Epithelial cell of esophagus (primary cell): ENCODE measurements around the gene SRGAP3.

ENCODE experiments used
- DNase-seq: peaks from one replicate; pipeline ENCODE4 v3.0.0; 2010; ENCODE audit warnings: low read depth
- H3K4me3 ChIP-seq: 2 replicates; pipeline ENCODE4 v1.5.1; 2011; ENCODE audit warnings: mild to moderate bottlenecking, low read length, control low read depth
- CTCF ChIP-seq: IDR thresholded peaks from 2 replicates; pipeline ENCODE4 v1.5.1; 2011; ENCODE audit warnings: low read depth, mild to moderate bottlenecking, low read length, control low read depth, inconsistent platforms; ENCODE audit not compliant: insufficient read depth; ENCODE audit errors: missing control alignments

The SRGAP3 gene

DNA sequence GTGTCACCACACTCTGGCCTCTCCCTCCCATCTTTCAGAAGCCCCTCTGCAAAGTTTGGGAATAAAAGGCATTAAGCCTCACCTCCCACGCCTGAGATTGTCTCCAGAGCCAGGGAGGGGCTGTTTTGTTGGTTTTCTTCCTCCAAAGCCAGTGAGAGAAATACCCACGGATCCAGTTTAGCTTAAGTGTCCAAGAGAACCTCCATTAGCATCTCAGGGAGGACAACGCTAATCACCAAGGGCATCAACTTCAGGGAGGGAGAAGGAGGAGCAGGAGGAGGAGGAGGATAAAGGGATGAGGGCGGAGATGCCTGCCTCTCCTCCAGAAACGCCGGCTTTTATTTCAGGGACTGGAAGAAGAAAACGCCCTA lies 101.6 kb downstream of the SRGAP3 start:
- DNase-seq: no peak

DNA sequence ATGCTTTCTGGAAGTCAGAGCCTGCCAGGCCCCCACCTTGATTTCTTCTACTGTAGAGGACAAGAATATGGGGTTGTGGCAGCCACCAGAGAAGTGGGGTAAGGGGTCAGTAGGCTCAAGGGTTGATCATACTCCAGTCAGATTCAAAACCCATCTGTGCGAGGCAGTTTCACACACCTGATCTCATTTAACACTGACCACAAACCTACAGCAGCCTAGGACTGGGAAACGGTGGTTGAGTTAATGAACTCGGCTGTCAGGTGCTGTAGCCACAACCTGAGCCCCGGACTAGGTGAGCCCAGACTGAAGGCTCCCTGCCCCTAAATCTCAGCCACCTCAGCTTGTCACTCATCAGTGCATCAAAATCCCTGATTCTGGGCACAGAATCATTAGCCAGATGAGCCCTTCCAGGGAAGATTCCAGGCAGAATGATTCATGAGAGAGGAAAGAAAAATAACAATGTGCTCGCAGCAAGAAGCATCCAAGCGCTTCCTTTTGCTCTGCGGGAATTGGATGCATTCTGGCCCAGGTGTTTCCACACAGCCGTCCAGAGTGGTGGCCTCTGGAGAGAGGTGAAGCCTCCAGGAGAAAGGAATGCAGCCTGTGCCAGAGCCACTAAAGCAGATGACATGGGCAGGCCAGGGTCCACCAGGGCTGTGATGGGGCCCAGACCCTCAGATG lies 102.1 kb downstream of the SRGAP3 start:
- peak; percentile 48 for DNase-seq
- no peak for TF ChIP-seq CTCF
- no peak overlapping the region for H3K4me3 ChIP-seq

More for the DNA sequence above, 101.6 kb downstream of the SRGAP3 start:
- H3K4me3 ChIP-seq: no peak overlapping the region
- TF ChIP-seq CTCF: no peak

DNA sequence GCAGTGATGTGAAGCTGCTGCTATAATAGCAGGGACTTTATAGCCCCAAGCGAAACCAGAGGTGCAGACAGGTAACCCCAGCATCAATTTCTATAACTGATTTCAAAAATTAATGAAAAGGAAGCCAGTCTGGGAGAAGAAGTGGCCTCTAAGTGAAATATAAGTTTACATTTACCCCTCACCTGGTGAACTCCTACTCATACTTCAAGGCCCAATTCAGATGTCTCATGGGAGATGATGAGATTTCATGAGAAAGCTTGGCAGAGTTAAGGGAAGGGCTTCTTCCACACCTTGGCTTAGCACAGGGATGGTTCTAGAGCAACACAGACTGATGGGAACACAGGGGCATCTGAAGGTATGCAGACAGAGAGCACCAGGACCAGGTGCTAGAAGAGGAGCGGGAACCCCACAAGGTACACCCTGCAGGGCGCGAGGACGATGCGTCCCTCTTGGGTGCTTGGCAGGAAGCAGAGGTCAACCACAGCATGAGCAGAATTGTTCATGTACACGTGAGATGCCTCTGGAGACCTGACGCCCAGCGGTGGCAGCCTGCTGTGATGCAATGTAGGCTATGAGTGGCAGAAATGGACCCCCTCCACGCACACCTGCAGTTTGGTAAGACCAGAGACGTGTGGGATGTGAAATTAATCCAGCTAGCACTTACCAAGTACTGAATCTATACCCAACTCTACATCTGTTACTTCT lies 102.9 kb downstream of the SRGAP3 start:
- DNase-seq: no peak
- no peak for TF ChIP-seq CTCF
- no peak overlapping the region for H3K4me3 ChIP-seq

- H3K4me3 ChIP-seq: no peak overlapping the region
- no peak for DNase-seq
- no peak for TF ChIP-seq CTCF
These were observed 106.3 kb downstream of the SRGAP3 start for GRCh38 chr3:9143184-9143583.

GRCh38 chr3:9142362-9142761 lies 107.1 kb downstream of the SRGAP3 start:
- no peak for TF ChIP-seq CTCF
- H3K4me3 ChIP-seq: no peak overlapping the region
- DNase-seq: peak; percentile 24

- TF ChIP-seq CTCF: no peak
- H3K4me3 ChIP-seq: no peak overlapping the region
- peak; percentile 83 for DNase-seq
These were observed 107.5 kb downstream of the SRGAP3 start for GRCh38 chr3:9141928-9142289.

- DNase-seq: no peak
- H3K4me3 ChIP-seq: no peak overlapping the region
- no peak for TF ChIP-seq CTCF
These were observed 110.1 kb downstream of the SRGAP3 start for GRCh38 chr3:9139366-9139765.
